SK-N-SH treated with all-trans-retinoic acid at 6 μM for 48 hours (cell line): Measurements from ENCODE around the gene OR2B2.

Experiments
- ATAC-seq: fragments of 200-7000 bp; cut with Tn5 transposase; 3 replicates; pipeline ENCODE4 v1.9.1; 2020; ENCODE audit warnings: mild to moderate bottlenecking, moderate library complexity
- ARNTL ChIP-seq: fragments of 450-650 bp; formaldehyde crosslinking; IDR thresholded peaks from 2 replicates; pipeline ENCODE4 v1.5.0; 2020; ENCODE audit warnings: low read depth, mild to moderate bottlenecking, moderate library complexity, borderline replicate concordance
- BACH2 ChIP-seq: fragments of 250-450 bp; sonication (Bioruptor Pico); IDR thresholded peaks from 2 replicates; pipeline ENCODE4 v1.9.0; 2021; ENCODE audit warnings: mild to moderate bottlenecking, borderline replicate concordance
- ISL1 ChIP-seq: fragments of 250-450 bp; sonication (Bioruptor Pico); IDR thresholded peaks from 2 replicates; pipeline ENCODE4 v2.1.2; 2022; ENCODE audit warnings: mild to moderate bottlenecking, moderate library complexity
- PPARA ChIP-seq: fragments of 250-450 bp; sonication (Bioruptor Pico); IDR thresholded peaks from 2 replicates; pipeline ENCODE4 v1.5.0; 2020; ENCODE audit warnings: mild to moderate bottlenecking, borderline replicate concordance
- ZFP3 ChIP-seq: fragments of 250-450 bp; sonication (Bioruptor Pico); IDR thresholded peaks from 2 replicates; pipeline ENCODE4 v1.5.0; 2020; ENCODE audit warnings: mild to moderate bottlenecking, moderate library complexity
- TF ChIP-seq, protein P1 (sequence below): fragments of 250-450 bp; sonication (Bioruptor Pico); IDR thresholded peaks from 2 replicates; pipeline ENCODE4 v1.5.0; 2020; ENCODE audit warnings: mild to moderate bottlenecking, moderate library complexity
- TF ChIP-seq, protein P2 (sequence below): fragments of 250-450 bp; sonication (Bioruptor Pico); IDR thresholded peaks from 2 replicates; pipeline ENCODE4 v1.5.1; 2020; ENCODE audit warnings: low read depth, mild to moderate bottlenecking, moderate library complexity
- TF ChIP-seq, protein P3 (sequence below): fragments of 250-450 bp; sonication (Bioruptor Pico); IDR thresholded peaks from 2 replicates; pipeline ENCODE4 v1.8.0; 2020; ENCODE audit warnings: mild to moderate bottlenecking, moderate library complexity, borderline replicate concordance

The OR2B2 gene

DNA sequence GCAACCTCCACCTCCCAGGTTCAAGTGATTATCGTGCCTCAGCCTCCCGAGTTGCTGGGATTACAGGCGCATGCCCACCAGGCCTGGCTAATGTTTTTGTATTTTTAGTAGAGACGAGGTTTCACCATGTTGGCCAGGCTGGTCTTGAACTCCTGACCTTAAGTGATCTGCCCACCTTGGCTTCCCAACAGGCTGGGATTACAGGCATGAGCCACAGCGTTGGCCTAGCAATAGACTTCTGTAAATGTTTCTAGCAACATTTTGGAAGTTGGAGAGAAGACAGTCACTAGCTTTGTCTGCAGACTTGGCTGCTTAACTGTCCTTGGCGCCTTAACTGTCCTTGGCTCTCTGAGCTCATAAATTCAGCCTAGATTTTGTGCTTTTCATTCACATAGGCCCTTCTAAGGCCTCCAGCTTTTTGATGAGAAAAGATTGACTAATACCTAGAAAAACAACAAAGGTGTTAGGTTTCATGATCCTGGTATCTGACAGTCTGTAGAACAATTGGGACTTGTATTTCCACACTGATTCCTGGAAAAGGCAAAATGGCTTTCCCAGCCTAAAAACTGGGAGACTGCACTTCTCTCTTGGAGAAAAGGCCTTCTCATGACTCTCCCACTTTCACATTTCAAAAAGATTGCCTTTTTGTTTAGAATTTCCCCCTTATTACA lies 49.7 kb downstream of the OR2B2 start (continued):
- TF ChIP-seq, protein P1, sequence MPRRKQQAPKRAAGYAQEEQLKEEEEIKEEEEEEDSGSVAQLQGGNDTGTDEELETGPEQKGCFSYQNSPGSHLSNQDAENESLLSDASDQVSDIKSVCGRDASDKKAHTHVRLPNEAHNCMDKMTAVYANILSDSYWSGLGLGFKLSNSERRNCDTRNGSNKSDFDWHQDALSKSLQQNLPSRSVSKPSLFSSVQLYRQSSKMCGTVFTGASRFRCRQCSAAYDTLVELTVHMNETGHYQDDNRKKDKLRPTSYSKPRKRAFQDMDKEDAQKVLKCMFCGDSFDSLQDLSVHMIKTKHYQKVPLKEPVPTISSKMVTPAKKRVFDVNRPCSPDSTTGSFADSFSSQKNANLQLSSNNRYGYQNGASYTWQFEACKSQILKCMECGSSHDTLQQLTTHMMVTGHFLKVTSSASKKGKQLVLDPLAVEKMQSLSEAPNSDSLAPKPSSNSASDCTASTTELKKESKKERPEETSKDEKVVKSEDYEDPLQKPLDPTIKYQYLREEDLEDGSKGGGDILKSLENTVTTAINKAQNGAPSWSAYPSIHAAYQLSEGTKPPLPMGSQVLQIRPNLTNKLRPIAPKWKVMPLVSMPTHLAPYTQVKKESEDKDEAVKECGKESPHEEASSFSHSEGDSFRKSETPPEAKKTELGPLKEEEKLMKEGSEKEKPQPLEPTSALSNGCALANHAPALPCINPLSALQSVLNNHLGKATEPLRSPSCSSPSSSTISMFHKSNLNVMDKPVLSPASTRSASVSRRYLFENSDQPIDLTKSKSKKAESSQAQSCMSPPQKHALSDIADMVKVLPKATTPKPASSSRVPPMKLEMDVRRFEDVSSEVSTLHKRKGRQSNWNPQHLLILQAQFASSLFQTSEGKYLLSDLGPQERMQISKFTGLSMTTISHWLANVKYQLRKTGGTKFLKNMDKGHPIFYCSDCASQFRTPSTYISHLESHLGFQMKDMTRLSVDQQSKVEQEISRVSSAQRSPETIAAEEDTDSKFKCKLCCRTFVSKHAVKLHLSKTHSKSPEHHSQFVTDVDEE (CRISPR knock-in tag), result no peak

DNA sequence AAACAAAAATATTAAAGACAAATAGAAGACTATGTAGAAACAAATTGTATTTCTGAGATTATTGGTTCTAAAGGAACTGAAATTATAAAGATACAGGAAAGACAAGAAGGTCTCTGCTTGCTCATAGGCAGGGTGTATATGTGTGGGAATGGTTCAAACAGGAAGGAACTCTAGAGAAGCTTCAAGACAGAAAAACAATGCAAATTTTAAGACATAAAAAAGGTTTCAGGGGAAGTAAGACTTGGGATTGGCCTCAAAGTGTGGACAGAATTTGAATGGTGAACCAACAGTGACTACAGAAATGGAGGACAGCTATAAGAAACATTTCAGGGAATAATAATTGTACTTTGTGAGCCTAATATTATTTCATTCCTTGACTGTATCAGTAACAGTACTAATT lies 50.3 kb downstream of the OR2B2 start:
- TF ChIP-seq BACH2, result no peak
- no peak for TF ChIP-seq ARNTL
- ATAC-seq, result no peak

DNA sequence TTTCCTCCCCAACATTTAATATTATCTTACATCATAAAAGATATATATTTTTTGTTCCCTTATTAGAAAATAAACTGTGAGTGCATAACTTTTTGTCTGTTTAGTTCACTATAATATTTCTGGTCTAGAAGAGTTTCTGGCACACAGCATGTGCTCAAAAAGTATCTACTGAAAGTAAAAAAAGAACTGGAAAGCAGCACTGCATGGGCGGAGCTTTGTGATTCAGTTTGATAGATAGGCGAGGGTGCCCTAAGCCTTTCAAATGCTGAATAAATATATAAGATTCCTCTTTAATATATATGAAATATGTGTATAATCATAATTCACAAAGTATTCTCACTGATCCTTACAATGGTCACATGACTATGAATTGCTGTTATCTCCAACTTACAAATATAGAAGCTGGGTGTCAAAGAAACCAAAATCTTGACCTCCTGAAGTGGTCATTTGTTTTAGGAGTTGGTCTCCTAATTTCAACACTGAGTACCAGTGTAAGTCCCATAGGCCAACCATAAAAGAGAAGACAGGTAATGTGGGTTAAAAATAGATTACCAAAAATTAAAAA lies 50.8 kb downstream of the OR2B2 start:
- no peak for ATAC-seq
- no peak for TF ChIP-seq PPARA (CRISPR knock-in tag)
- TF ChIP-seq ZFP3 (CRISPR knock-in tag), result no peak
- TF ChIP-seq, protein P2, sequence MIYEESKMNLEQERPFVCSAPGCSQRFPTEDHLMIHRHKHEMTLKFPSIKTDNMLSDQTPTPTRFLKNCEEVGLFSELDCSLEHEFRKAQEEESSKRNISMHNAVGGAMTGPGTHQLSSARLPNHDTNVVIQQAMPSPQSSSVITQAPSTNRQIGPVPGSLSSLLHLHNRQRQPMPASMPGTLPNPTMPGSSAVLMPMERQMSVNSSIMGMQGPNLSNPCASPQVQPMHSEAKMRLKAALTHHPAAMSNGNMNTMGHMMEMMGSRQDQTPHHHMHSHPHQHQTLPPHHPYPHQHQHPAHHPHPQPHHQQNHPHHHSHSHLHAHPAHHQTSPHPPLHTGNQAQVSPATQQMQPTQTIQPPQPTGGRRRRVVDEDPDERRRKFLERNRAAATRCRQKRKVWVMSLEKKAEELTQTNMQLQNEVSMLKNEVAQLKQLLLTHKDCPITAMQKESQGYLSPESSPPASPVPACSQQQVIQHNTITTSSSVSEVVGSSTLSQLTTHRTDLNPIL (CRISPR knock-in tag), result no peak
- TF ChIP-seq ISL1 (CRISPR knock-in tag), result no peak
- TF ChIP-seq, protein P3, sequence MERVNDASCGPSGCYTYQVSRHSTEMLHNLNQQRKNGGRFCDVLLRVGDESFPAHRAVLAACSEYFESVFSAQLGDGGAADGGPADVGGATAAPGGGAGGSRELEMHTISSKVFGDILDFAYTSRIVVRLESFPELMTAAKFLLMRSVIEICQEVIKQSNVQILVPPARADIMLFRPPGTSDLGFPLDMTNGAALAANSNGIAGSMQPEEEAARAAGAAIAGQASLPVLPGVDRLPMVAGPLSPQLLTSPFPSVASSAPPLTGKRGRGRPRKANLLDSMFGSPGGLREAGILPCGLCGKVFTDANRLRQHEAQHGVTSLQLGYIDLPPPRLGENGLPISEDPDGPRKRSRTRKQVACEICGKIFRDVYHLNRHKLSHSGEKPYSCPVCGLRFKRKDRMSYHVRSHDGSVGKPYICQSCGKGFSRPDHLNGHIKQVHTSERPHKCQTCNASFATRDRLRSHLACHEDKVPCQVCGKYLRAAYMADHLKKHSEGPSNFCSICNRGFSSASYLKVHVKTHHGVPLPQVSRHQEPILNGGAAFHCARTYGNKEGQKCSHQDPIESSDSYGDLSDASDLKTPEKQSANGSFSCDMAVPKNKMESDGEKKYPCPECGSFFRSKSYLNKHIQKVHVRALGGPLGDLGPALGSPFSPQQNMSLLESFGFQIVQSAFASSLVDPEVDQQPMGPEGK (CRISPR knock-in tag), result no peak
